ENCODE measurements around the gene SLC25A45. TPM values are rescaled to one million over a fixed set of nuclear protein-coding genes. Genes with fewer than 3 reads are reported as not detected.

SLC25A45 gene, protein sequence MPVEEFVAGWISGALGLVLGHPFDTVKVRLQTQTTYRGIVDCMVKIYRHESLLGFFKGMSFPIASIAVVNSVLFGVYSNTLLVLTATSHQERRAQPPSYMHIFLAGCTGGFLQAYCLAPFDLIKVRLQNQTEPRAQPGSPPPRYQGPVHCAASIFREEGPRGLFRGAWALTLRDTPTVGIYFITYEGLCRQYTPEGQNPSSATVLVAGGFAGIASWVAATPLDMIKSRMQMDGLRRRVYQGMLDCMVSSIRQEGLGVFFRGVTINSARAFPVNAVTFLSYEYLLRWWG
- total RNA-seq, result 10 to 100 TPM; 24.5 to 28.2 TPM

DNA sequence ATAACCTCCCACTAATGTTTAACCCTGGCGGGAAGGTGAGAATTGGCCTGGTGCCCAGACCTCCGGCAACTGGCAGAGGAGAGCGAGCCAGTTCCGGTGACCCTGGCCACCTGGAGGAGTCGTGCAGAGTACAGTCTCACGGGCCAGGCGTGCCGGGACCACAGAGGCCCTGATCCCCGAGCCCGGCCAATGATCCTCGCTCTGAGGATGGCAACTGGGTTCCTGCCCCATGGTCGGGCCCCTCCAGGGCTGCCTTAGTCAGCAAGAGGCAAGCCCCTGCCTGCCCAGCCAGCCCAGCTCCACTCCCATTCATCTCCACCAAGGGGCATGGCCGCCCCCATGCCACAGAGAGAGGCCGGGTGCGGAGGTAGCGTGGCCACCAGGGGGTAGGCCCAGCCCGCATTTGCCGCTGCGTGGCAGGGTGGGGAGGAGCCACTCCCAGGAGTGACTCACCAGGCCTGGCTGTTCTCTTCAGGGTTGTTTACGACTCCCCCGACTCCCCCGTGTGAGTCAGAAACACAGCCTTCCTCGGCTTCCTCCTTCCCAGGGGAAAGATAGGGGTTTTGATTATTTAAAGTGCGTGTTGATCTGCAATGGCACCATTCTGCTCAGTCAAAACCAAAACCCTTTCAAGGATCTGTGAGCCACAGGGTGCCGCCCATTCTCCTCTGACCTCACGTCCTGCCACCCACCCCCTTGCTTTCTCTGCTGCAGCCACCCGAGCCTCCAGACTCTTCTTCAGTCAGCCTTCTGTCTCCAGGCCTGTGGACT lies at the start of gene SLC25A45:
Gene SLC25A45 (minus strand): TSS at position 614 of the 771 bp plus-strand sequence. CDS start 695 bp downstream, outside the sequence.
- peak; percentile 92 for DNase-seq
- ChIA-PET POLR2A (interaction anchor here (0.6 to 15.4 kb wide), 10 partner anchors 9 to 256 kb away, joined by 3 to 253 read pairs (median 4); partner anchors contain the start of genes MALAT1 and NEAT1), CTCF (interaction anchor here (0.6 to 2.8 kb wide), 13 partner anchors 9 to 1150 kb away, joined by 3 to 17 read pairs (median 3); partner anchors contain the start of genes MALAT1 and SCYL1)
- peak within 1 kb of the TSS; percentile 83 for H3K4me3 Mint-ChIP-seq
- ATAC-seq, result peak; percentile 87
- peaks cover 3% of the 10 kb centered on the region for H3K36me3 Mint-ChIP-seq (ENCODE audit: low read depth)
- H3K9me3 Mint-ChIP-seq (ENCODE audit: insufficient read depth), result no peaks in the 10 kb centered on the region
- peaks cover 47% of the 10 kb centered on the region for H3K4me1 Mint-ChIP-seq (ENCODE audit: low read depth)
- no peaks in the 10 kb centered on the region for H3K27me3 Mint-ChIP-seq (ENCODE audit: low read depth)
- H3K27ac Mint-ChIP-seq, result peak within 1 kb of the TSS; percentile 99

GRCh38 chr11:65431451-65432099 lies 49.1 kb upstream of the SLC25A45 start:
- H3K4me3 Mint-ChIP-seq, result peak overlapping the region; percentile 38
- POLR2A ChIA-PET, result interaction anchor here (0.6 to 2.0 kb wide), 4 partner anchors 8 to 13 kb away, joined by 3 to 24 read pairs (median 3); partner anchors contain the start of gene NEAT1
- DNase-seq, result peak; percentile 63

GRCh38 chr11:65430406-65431217 lies 48.2 kb upstream of the SLC25A45 start:
- H3K36me3 Mint-ChIP-seq (ENCODE audit: low read depth), result peaks cover 70% of the 10 kb centered on the region
- H3K9me3 Mint-ChIP-seq (ENCODE audit: insufficient read depth), result no peaks in the 10 kb centered on the region

More at GRCh38 chr11:65431451-65432099, 49.1 kb upstream of the SLC25A45 start:
- Mint-ChIP-seq H3K27me3 (ENCODE audit: low read depth) (no peaks in the 10 kb centered on the region), H3K9me3 (ENCODE audit: insufficient read depth) (no peaks in the 10 kb centered on the region), H3K36me3 (ENCODE audit: low read depth) (peaks cover 68% of the 10 kb centered on the region), H3K4me1 (ENCODE audit: low read depth) (peaks cover 90% of the 10 kb centered on the region), H3K27ac (peak overlapping the region; percentile 65)
- no peak for ATAC-seq
- CTCF ChIA-PET, result interaction anchor here (1.1 to 1.5 kb wide), 3 partner anchors 10 to 40 kb away, joined by 4 to 23 read pairs (median 6); no protein-coding TSS in a partner anchor

DNA sequence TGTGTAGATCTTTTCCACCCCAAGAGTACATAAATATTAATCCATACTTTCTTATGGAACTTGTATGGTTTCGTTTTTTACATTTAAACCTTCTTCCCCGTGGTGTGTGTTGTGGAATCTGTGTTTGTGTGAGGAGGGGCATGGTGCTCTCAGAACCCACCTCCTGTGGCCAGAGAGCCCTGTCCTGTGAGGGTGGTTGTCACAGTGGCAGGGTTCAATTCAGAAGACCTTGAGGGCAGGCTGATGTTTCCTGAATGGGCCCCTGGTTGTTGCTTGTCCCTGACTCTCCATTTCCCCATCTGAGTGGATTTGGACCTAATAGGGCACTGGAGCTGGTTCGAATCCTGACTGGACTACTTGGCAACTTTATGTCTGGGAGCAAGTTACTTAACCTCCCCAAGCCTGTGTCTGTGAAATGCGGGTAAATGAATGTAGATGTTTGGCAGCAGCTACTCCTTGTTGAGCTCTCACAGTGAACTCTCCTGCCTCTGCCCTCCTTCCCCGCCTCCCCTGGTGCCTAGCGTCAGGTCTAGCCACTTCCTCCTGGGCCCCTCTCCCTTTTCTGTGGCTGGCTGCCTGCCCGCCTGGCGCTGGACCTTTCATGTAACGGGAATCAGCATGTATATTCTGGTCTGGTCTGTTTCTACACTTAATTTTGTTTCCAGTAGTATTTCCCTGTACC lies 47.4 kb upstream of the SLC25A45 start:
- ChIA-PET CTCF (interaction anchor here (1.0 to 2.0 kb wide), 7 partner anchors 10 to 73 kb away, joined by 3 to 29 read pairs (median 6); partner anchors contain the start of gene MALAT1), POLR2A (interaction anchor here (0.7 to 19.6 kb wide), 10 partner anchors 11 to 72 kb away, joined by 3 to 4167 read pairs (median 4); partner anchors contain the start of genes MALAT1 and NEAT1)
- peak; percentile 70 for DNase-seq
- Mint-ChIP-seq H3K27me3 (ENCODE audit: low read depth) (no peaks in the 10 kb centered on the region), H3K4me1 (ENCODE audit: low read depth) (peaks cover 80% of the 10 kb centered on the region), H3K4me3 (peak overlapping the region; percentile 87), H3K27ac (peak overlapping the region; percentile 100), H3K36me3 (ENCODE audit: low read depth) (peaks cover 70% of the 10 kb centered on the region), H3K9me3 (ENCODE audit: insufficient read depth) (no peaks in the 10 kb centered on the region)
- peak; percentile 12 for ATAC-seq

More at GRCh38 chr11:65430406-65431217, 48.2 kb upstream of the SLC25A45 start:
- ChIA-PET POLR2A (interaction anchor here (0.6 to 19.6 kb wide), 10 partner anchors 11 to 71 kb away, joined by 3 to 4167 read pairs (median 4); partner anchors contain the start of genes MALAT1 and NEAT1), CTCF (interaction anchor here (1.0 to 2.0 kb wide), 7 partner anchors 10 to 72 kb away, joined by 3 to 29 read pairs (median 6); partner anchors contain the start of gene MALAT1)
- no peaks in the 10 kb centered on the region for H3K27me3 Mint-ChIP-seq (ENCODE audit: low read depth)
- ATAC-seq, result peak; percentile 5
- H3K4me1 Mint-ChIP-seq (ENCODE audit: low read depth), result peaks cover 83% of the 10 kb centered on the region
- H3K4me3 Mint-ChIP-seq, result peak overlapping the region; percentile 87
- peak; percentile 55 for DNase-seq
- H3K27ac Mint-ChIP-seq, result peak overlapping the region; percentile 100

GRCh38 chr11:65429068-65429681 lies 46.7 kb upstream of the SLC25A45 start:
- Mint-ChIP-seq H3K27me3 (ENCODE audit: low read depth) (no peaks in the 10 kb centered on the region), H3K27ac (peak overlapping the region; percentile 100), H3K9me3 (ENCODE audit: insufficient read depth) (no peaks in the 10 kb centered on the region), H3K4me1 (ENCODE audit: low read depth) (peaks cover 73% of the 10 kb centered on the region), H3K4me3 (peak overlapping the region; percentile 87), H3K36me3 (ENCODE audit: low read depth) (peaks cover 70% of the 10 kb centered on the region)
- DNase-seq (no peak), ATAC-seq (no peak)
- ChIA-PET CTCF (interaction anchor here (0.9 to 2.0 kb wide), 4 partner anchors 12 to 69 kb away, joined by 3 to 29 read pairs (median 6); partner anchors contain the start of gene MALAT1), POLR2A (interaction anchor here (0.7 to 19.6 kb wide), 4 partner anchors 10 to 73 kb away, joined by 3 to 4167 read pairs (median 58); partner anchors contain the start of genes MALAT1 and NEAT1)

DNA sequence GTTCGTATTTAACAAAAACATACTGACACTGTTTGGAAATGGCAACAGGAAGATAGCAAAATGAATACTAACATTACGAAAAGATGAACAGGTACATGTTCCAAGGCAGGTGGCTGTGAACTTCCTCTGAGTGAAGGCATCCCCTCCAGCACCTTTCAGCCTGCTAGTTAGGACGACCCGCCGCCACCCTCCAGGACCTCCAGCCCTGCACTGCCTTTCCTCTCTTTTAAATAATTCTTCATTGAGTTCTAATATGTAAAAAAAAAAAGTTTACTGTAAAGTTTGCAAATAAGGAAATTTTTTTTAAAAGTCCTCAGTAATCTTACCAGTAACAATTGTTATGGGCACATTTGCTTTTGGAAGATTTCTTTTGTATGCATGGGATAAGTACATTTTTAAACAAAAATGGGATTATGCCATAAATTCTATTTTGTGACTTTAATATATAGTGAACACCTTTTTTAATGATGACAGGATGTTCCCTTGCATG lies 46.2 kb upstream of the SLC25A45 start:
- CTCF ChIA-PET, result interaction anchor here (0.9 to 2.0 kb wide), 2 partner anchors 11 to 43 kb away, joined by 3 to 6 read pairs; no protein-coding TSS in a partner anchor
- ATAC-seq (no peak), DNase-seq (no peak)
- no peaks in the 10 kb centered on the region for H3K9me3 Mint-ChIP-seq (ENCODE audit: insufficient read depth)
- peak overlapping the region; percentile 87 for H3K4me3 Mint-ChIP-seq
- POLR2A ChIA-PET, result interaction anchor here (0.7 to 19.6 kb wide), 3 partner anchors 9 to 73 kb away, joined by 4 to 4167 read pairs (median 112); partner anchors contain the start of genes MALAT1 and NEAT1
- H3K4me1 Mint-ChIP-seq (ENCODE audit: low read depth), result peaks cover 70% of the 10 kb centered on the region
- H3K36me3 Mint-ChIP-seq (ENCODE audit: low read depth), result peaks cover 73% of the 10 kb centered on the region
- peak overlapping the region; percentile 100 for H3K27ac Mint-ChIP-seq
- H3K27me3 Mint-ChIP-seq (ENCODE audit: low read depth), result no peaks in the 10 kb centered on the region

DNA sequence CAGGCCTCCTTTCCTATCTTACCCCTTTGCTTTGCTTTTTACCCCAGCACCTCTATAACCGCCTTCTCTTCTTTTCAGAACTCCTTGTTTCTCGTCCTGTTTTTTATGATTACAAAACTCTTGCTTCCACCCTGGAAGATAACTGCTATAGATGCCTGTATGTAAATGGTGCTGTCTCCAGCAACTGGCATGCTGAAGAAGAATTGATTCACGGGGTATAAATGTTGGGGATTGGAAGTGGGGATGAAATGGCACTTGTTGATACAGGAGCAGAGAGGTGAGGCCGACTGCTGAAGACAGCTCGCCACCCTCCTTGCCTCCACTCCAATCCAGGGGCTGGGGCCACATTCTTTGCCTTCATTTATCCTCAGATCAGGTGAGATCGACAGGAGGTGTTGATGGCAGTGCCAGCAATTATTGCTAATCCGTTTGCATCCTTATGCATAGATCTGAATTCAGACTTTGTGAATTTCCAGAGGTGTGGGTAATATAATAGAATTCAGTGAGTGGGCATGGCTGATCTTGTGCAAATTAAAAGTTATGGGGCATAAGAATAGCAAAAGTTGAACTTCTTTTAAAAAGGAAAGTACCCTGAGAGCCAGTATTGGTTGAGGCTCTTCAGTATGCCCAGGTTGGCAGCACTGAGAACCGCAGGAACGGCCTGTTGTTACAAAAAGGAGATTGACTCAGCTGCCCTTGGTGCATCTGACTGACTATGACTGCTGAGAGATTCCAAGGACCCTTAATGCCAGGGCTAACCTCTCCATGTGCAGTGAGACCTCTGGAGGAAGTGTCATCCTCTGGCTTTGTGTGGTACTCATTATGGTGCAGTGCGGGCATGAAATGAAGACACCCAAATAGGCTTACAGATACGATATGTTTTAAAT lies 45.5 kb upstream of the SLC25A45 start:
- no peaks in the 10 kb centered on the region for H3K27me3 Mint-ChIP-seq (ENCODE audit: low read depth)
- H3K36me3 Mint-ChIP-seq (ENCODE audit: low read depth), result peaks cover 76% of the 10 kb centered on the region
- ChIA-PET POLR2A (interaction anchor here (3.1 to 19.6 kb wide), 4 partner anchors 8 to 74 kb away, joined by 11 to 4167 read pairs (median 182); partner anchors contain the start of genes FRMD8, MALAT1, NEAT1 and SLC25A45), CTCF (interaction anchor here (0.9 to 14.1 kb wide), 2 partner anchors 10 to 76 kb away, joined by 3 to 538 read pairs; partner anchors contain the start of gene MALAT1)
- peak overlapping the region; percentile 100 for H3K27ac Mint-ChIP-seq
- DNase-seq (no peak), ATAC-seq (peak; percentile 0)
- H3K4me3 Mint-ChIP-seq, result peak overlapping the region; percentile 87
- H3K4me1 Mint-ChIP-seq (ENCODE audit: low read depth), result peaks cover 66% of the 10 kb centered on the region
- no peaks in the 10 kb centered on the region for H3K9me3 Mint-ChIP-seq (ENCODE audit: insufficient read depth)

GRCh38 chr11:65426839-65427690 lies 44.6 kb upstream of the SLC25A45 start:
- H3K9me3 Mint-ChIP-seq (ENCODE audit: insufficient read depth), result no peaks in the 10 kb centered on the region
- POLR2A ChIA-PET, result interaction anchor here (3.1 to 19.6 kb wide), 6 partner anchors 8 to 75 kb away, joined by 11 to 4167 read pairs (median 182); partner anchors contain the start of genes FRMD8, MALAT1, NEAT1 and SLC25A45

More at GRCh38 chr11:65426839-65427690, 44.6 kb upstream of the SLC25A45 start:
- ATAC-seq, result peak; percentile 4
- peak; percentile 53 for DNase-seq
- H3K27ac Mint-ChIP-seq, result peak overlapping the region; percentile 100
- H3K27me3 Mint-ChIP-seq (ENCODE audit: low read depth), result peaks cover 2% of the 10 kb centered on the region
- peak overlapping the region; percentile 87 for H3K4me3 Mint-ChIP-seq
- CTCF ChIA-PET, result interaction anchor here (1.5 to 14.1 kb wide), 2 partner anchors 10 to 76 kb away, joined by 7 to 538 read pairs; partner anchors contain the start of gene MALAT1
- peaks cover 61% of the 10 kb centered on the region for H3K4me1 Mint-ChIP-seq (ENCODE audit: low read depth)
- H3K36me3 Mint-ChIP-seq (ENCODE audit: low read depth), result peaks cover 77% of the 10 kb centered on the region
